HG03064 (cell line): ENCODE data around the gene KCNQ1.

Source experiments
- ATAC-seq: cut with Tn5 transposase; IDR thresholded peaks from one replicate; pipeline ENCODE4 v1.9.1; 2021; ENCODE audit warnings: low read depth; ENCODE audit not compliant: unreplicated experiment

The KCNQ1 gene

DNA sequence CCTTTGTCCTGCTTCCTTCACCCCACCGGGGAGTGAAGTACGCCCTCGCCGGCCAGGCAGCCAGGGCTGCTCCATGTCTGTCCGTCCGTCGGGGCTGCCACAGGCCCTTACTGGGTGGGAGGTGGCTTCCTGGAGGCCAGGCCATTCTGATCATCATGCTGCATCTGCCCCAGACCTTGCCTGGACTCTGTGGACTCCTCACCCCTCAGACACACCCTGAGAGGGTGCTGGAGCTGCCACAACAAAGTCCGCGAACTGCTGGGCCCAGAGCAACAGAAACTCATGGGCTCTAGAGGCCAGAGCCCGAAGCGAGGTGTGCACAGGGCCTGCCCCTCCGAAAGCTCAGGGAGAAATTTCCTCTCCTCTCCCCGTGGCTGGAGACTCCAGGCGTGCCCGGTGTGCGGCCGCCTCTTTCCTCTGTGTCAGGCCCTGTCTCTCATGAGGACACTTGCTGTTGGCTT is 130.8 kb downstream of the KCNQ1 start:
- ATAC-seq = no peak

DNA sequence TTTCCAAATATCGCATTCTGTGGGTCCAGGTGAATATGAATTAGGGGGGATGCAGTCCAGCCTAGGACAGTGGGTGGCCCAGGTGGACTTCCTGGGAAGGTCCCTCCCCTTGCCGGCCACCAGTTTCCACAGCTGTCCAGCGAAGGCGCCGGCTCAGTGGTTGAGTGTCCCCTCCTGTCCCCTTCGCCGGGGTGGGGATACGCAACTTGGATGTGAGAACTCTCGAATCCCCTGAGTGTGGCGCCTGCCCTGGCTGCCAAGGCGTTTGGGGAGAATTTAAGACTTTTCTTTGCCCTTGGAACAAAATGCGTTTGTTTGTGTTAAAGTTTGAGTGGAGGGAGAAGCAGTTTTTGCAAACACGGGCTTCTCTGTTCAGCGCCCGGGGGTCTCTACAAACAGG is 131.3 kb downstream of the KCNQ1 start:
- ATAC-seq = no peak

GRCh38 chr11:2576549-2576948 is 131.7 kb downstream of the KCNQ1 start:
- no peak for ATAC-seq

GRCh38 chr11:2577031-2577990 is 132.5 kb downstream of the KCNQ1 start:
- no peak for ATAC-seq

- ATAC-seq = no peak
Measured at GRCh38 chr11:2577991-2578928, 133.5 kb downstream of the KCNQ1 start.

- no peak for ATAC-seq
Measured at GRCh38 chr11:2578929-2579270, 134.1 kb downstream of the KCNQ1 start.

- ATAC-seq = no peak
Measured at GRCh38 chr11:2579315-2580060, 134.7 kb downstream of the KCNQ1 start.

DNA sequence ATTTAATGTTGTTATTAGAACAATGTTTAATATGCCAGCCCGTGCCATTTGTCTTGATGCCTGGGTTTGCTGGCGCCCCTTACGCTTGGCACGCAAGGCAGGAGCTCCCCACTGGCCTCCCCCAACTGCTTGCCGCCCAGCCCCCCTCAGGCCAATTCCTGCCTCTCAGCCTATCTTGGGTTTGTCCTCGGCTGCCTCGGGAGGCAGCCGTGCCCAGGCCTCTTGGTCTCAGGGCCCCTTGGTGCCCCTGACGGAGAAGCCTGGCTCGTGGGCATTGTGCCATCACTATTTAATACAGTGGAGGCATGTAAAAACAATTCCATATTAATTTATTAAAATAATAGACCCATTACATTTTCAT is 135.2 kb downstream of the KCNQ1 start:
- no peak for ATAC-seq

GRCh38 chr11:2580571-2581001 is 135.8 kb downstream of the KCNQ1 start:
- no peak for ATAC-seq

- no peak for ATAC-seq
Measured at GRCh38 chr11:2581151-2581930, 136.5 kb downstream of the KCNQ1 start.

DNA sequence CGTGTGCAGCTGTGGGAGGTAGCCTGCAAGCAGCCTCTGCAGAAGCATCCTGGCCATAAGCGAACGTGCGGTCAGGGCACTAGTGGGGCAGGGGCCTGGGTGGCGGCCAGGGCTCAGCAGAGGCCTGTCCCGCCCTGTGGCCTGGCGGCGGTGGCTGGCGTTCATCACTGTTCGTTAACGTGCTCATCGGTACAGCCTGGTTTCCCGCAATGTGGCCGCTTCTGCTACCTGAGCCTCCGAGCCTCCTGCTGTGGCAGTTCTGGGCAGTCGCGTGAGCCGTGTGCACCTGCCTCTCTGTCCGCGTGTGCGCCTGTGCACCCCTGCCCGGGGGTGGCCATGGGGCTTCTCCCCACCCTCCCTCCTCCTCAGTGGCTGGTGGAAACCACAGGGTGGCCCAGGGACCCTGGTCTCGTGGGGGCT is 137.1 kb downstream of the KCNQ1 start:
- ATAC-seq = no peak

- no peak for ATAC-seq
Measured at GRCh38 chr11:2582351-2582945, 137.6 kb downstream of the KCNQ1 start.

GRCh38 chr11:2582946-2583604 is 138.3 kb downstream of the KCNQ1 start:
- no peak for ATAC-seq

GRCh38 chr11:2583605-2583958 is 138.8 kb downstream of the KCNQ1 start:
- ATAC-seq = no peak

- no peak for ATAC-seq
Measured at GRCh38 chr11:2584434-2584811, 139.6 kb downstream of the KCNQ1 start.

DNA sequence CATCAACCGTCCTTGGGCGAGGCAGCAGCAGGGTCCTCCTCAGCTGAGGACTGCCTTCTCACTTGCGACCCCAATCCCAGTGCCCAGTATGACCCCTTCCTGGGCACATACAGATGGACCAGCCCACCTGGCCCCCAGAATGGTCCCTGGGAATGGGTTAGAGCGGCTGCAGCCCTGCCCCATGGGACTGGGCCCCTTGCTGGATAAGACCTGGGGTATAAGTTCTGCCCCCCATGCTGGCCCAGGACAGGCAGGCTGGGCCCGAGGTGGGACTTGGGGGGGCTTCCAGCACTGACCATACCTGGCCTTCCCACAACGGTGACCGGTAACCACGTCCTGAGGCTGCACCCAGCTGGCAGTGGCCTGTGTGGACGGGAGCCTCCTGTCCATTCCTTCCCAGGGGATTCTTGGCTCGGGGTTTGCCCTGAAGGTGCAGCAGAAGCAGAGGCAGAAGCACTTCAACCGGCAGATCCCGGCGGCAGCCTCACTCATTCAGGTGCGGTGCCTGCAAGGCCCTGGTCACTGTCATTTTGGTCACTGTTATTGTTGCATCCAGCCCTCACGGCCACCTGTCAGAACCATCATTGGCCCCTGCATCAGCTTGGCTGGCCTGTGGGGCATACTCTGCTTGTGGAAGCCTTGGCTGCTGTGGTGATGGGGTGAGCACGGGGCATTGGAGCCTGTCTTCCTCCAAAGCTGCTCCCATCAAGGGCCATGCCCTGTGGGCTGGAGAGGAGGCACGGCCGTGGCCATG is 140.2 kb downstream of the KCNQ1 start:
- no peak for ATAC-seq

GRCh38 chr11:2585566-2586086 is 140.8 kb downstream of the KCNQ1 start:
- ATAC-seq = no peak
